Measurements from ENCODE around the gene NRF1.

NRF1 gene

GRCh38 chr7:129780974-129781927 is 169.7 kb downstream of the NRF1 start:
- no peak for TF ChIP-seq CTCF (IDR thresholded peaks at IDR 0.05; ENCODE audit: insufficient read depth, low read depth, low read length, missing control alignments)
- peak overlapping the region; percentile 62 for H3K4me3 ChIP-seq (ENCODE audit: low read depth, low read length)
- DNase-seq (ENCODE audit: low read depth), result no peak

GRCh38 chr7:129781928-129782817 is 170.7 kb downstream of the NRF1 start:
- no peak overlapping the region for H3K4me3 ChIP-seq (ENCODE audit: low read depth, low read length)
- DNase-seq (ENCODE audit: low read depth), result no peak
- TF ChIP-seq CTCF (IDR thresholded peaks at IDR 0.05; ENCODE audit: insufficient read depth, low read depth, low read length, missing control alignments), result no peak

GRCh38 chr7:129782818-129783583 is 171.5 kb downstream of the NRF1 start:
- DNase-seq (ENCODE audit: low read depth), result no peak

GRCh38 chr7:129783584-129783919 is 172.0 kb downstream of the NRF1 start:
- TF ChIP-seq CTCF (IDR thresholded peaks at IDR 0.05; ENCODE audit: insufficient read depth, low read depth, low read length, missing control alignments), result no peak
- no peak for DNase-seq (ENCODE audit: low read depth)
- H3K4me3 ChIP-seq (ENCODE audit: low read depth, low read length), result no peak overlapping the region

More at GRCh38 chr7:129782818-129783583, 171.5 kb downstream of the NRF1 start:
- no peak for TF ChIP-seq CTCF (IDR thresholded peaks at IDR 0.05; ENCODE audit: insufficient read depth, low read depth, low read length, missing control alignments)
- no peak overlapping the region for H3K4me3 ChIP-seq (ENCODE audit: low read depth, low read length)

- no peak overlapping the region for H3K4me3 ChIP-seq (ENCODE audit: low read depth, low read length)
- no peak for DNase-seq (ENCODE audit: low read depth)
- no peak for TF ChIP-seq CTCF (IDR thresholded peaks at IDR 0.05; ENCODE audit: insufficient read depth, low read depth, low read length, missing control alignments)
These were observed 172.9 kb downstream of the NRF1 start for GRCh38 chr7:129784437-129784782.
